T-helper 1 cell (primary cell): ENCODE results near the gene SLC16A12.

Experiments used
- DNase-seq, 5 donors: peaks; one replicate each; pipeline ENCODE4 v3.0.0-alpha.2; 2012 to 2020

SLC16A12 gene

DNA sequence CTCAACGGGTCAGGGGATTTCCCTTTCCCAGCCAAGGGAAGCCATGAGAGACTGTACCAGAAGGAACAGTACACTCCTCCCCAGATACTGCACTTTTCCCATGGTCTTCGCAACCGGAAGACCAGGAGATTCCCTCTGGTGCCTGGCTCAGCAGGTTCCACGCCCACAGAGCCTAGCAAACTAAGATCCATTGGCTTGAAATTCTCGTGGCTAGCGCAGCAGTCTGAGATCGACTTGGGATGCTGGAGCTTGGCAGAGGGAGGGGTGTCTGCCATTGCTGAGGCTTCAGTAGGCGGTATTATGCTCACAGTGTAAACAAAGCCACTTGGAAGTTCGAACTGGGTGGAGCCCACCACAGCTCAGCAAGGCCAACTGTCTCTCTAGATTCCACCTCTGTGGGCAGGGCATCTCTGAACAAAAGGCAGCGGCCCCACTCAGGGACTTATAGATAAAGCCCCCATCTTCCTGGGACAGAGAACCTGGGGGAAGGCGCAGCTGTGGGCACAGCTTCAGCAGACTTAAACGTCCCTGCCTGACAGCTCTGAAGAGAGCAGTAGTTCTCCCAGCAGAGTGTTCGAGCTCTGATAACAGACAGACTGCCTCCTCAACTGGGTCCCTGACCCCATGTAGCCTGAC is 29.6 kb downstream of the SLC16A12 start:
- DNase-seq, result no peak

GRCh38 chr10:89504691-89505090 is 30.7 kb downstream of the SLC16A12 start:
- DNase-seq, result no peak

DNA sequence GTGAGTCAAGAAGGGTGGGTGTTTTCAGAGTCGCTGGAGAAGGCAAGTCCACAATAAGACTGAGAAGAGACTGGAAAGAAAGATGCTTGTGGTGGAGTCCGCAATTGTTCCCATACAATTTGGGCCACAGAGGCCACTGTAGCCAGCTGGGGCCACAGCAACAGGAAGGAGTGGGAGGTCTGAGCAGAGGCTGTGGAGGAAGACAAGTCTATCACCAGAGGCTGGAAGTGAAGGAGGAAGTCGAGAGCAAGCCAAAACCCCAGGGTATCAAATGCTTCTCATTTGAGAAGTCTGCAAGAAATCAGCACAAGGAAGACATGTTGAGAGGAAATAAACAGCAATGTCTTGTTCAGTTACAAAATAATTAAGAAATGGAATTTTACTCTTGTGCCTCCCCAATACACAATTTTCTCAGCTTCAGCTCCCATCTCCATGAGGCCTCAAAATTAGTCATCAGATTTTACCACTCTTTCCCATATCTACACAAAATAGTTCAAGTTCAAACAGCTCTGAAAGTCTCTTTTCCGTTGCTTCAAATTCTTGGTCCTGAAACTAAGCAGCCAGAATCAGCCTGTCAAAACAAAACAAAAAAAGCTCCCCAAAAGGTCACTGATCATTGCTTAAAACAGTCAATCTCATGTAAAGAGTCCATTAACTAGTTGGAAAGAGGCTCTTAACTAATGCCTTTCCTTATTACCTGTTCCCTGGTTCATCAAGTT is 31.6 kb downstream of the SLC16A12 start:
- DNase-seq, result no peak

DNA sequence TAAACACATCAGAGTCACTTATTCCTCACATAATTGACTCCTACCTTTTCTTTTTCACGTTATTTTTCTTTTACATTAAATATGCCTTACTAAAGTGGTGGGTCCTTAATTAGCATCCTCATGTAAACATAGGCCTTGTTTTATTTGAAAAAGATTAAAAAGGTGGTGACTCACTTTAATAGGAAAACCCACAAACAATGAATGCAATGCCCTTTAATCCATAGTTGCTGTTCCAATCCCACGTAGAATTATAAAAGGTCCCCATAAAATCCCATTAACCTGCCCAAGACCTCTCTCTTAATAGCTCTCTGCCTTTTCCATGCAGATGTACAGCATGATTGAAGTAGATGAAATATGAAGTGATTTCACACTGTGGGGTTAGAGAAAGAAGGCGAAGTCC is 32.2 kb downstream of the SLC16A12 start:
- no peak for DNase-seq

DNA sequence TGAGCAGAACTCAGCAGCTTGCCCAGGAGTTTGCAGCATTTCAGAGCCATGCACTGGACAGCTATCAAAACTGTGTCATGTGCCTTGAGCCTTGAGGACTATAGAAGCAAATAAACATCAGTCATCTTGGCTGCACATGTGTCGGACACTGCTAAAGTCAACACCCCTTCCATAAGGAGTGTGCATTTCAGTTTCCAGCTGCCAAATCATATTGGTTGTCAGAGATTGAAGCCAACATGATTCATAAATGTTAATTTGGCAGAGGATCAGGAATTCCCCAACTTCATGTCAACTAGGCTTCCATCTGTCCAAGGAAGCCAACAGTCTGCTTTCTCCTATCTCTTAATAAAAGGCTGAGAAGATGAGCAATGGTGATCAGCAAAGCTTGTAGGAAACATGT is 32.8 kb downstream of the SLC16A12 start:
- no peak for DNase-seq

- DNase-seq, result no peak
Measured at GRCh38 chr10:89494575-89494974, 40.8 kb downstream of the SLC16A12 start.

GRCh38 chr10:89494068-89494467 is 41.3 kb downstream of the SLC16A12 start:
- DNase-seq, result no peak

DNA sequence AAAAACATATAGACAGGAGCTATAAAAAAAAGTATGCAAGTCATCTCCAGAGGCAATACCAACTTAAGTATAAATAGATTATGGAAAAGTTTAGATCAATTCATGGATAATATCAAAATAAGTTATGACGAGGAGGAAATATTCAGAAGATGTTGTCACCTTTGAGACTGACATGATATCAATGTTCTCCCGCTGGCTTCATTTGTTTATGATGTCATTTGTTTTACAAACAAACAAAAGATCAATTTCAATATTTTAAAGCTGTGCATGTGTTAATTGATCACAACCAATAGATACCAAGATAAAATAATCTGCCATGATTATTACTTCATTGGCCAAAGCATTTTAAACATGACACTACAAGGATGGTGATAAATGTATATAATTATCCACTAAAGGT is 43.5 kb downstream of the SLC16A12 start:
- no peak for DNase-seq

DNA sequence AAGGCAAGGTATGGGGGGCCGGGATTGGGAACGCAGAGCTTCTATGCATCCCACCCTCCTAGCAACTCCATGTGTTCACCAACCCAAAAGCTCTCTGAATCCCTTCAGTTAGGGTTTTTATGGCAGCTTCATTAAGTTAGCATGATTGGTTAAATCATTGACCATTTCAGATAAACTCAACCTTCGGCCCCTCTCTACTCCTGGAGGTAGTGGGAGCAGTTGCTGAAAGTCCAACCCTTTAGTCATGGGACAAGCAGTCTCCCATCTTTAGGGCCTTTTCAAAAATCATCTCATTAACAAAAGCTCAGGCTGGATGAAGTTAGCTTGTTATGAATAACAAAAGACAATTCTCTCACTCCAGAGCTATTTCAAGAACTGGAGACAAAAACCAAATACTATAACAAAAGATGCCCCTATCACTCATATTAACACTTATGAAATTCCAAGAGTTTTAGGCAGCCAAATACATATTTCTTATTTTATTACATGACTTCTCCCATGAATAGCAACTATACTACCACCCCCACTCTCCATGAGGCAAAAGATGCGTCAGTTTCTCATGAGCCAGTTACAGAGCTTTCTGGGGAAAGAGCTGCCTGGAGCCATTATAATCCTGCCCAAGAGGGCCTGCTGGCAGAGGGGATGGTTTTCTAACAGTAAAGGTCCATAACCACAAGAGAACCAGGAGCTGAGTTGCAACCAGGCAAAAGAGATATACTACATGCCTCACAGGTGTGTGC is 44.6 kb downstream of the SLC16A12 start:
- DNase-seq, result no peak

DNA sequence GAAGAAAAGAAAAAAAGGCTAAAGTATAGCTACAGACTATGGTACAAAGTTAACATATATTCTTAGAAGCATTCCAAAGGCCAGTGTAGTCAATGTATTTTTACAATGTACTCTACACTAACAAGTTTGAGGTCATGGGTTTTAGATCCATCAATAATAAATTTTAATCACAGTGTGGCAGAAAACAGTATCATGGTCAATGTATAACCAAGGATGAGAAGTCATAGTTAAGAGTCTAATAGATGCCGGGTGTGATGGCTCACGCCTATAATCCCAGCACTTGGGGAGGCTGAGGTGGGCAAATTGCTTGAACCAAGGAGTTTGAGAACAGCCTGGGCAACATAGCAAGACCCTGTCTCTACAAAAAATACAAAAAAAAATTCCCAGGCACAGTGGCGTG is 53.1 kb downstream of the SLC16A12 start:
- no peak for DNase-seq

GRCh38 chr10:89481662-89482061 is 53.7 kb downstream of the SLC16A12 start:
- DNase-seq, result no peak

- DNase-seq, result no peak
Measured at GRCh38 chr10:89479771-89480446, 55.5 kb downstream of the SLC16A12 start.

- DNase-seq, result no peak
Measured at GRCh38 chr10:89478739-89479654, 56.4 kb downstream of the SLC16A12 start.

DNA sequence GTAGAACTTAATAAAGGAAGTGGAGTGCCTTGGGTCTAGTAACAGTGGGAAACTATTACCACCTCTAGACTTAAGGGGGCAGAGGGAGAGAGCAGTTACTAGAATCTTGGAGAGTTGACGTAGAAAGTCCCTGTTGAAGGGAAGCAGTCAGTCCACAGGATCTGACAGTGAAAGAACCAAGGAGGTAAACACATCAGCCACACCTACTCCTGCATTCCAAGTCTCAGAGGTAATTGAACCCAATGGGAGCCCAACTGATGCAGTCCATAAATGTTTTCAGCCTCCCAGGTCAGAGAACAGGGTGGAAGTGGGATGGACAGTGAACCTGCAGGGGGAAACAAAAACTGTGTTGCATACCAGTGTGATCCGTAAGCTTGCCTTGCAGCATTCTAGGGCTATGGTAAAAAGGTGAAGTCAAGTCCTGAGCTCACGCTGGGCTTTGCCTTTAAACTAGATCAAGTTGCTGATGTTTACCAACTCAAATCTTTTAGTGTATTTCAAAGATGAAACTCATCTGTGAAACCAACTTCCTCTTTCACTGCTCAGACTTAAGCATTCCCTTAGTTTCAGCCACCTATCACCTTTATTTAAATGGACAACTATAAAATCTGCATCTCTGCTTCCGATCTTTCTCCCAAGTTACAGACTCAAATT is 57.2 kb downstream of the SLC16A12 start:
- DNase-seq, result no peak

GRCh38 chr10:89476150-89476549 is 59.2 kb downstream of the SLC16A12 start:
- DNase-seq, result no peak

DNA sequence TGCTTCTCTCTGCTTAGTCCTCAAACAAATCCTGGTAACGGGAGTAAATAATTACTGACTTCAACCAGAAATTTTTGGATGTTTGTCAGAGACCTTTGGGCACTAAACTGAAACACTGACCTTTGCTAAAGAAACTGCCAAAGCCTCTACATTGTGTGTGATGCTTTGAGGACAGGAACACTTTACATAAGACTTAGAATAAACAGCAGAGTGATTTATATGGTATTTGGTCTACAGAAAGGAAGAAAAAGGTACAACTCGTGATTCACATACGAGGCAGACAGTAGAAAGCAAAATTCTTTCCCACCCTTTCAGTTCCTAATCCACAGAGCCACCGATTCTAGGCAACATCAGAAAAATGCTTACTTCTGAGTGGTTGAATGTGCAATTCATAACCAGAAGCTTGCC is 59.8 kb downstream of the SLC16A12 start:
- no peak for DNase-seq

DNA sequence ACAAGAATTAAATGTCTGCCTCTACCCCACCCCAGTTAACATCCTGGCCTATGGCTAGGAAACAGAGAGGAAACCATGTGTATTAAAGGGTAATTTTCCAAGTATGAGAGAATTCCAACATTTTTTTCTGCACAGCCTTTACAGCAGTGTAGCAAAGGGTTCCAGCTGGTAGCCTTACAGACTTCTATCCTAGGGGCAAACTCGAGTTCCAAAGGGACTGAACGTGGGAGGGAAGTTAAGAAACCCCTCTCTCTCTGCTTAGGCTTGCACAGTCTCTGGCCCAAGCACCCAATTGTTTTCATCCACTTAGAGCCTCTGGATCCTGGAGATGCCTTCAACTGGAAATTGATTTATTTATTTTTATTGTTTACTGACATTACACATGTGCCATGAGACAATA is 60.3 kb downstream of the SLC16A12 start:
- no peak for DNase-seq

GRCh38 chr10:89474452-89474851 is 60.9 kb downstream of the SLC16A12 start:
- DNase-seq, result no peak

DNA sequence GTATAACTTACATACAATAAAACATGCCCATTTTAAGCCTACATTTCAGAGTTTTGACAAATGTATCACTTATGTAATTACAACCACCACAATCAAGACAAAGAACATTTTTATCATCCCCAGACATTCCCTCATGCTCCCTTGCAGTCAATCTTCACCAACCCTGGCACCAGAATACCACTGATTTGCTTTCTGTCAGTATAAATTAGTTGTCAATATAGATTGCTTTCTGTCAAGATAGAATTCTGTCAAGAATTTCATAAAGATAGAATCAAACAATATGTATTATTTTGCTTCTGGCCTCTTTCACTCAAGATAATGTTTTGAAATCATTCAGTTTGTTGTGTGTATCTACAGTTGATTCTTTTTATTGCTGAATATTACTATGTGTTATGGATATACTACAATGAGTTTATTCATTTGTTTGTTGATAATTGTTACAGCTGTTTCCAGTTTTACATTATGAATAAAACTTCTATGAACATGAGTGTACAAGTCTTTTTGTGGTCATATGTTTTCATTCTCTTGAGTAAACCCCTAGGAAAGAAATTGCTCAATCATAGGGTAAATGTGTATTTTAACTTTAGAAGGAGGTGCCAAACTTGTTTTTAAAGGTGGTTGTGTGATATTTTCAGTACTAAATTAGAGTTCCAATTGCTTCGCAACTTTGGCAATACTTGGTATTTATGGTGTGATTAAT is 64.1 kb downstream of the SLC16A12 start:
- no peak for DNase-seq

DNA sequence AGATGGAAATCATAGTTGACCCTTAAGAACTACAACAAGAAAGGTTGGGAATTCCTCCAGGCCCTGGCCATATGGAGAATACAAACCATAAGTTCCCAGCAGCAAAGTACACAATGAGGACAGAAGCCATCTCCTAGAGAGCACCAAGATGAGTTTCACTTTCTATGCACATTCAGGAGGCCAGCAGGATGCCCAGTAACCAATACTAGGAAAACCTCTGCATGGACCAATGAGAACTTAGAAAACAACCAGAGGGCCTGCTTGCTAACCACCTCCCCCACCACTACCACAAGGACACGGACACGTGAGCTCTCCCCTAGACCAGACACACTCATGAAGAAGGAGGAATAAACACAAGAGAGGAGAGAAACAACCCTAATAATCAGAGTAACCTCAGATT is 64.8 kb downstream of the SLC16A12 start:
- DNase-seq, result no peak

GRCh38 chr10:89469517-89469916 is 65.9 kb downstream of the SLC16A12 start:
- no peak for DNase-seq
